ENCODE results near the gene IL27RA.

DNA sequence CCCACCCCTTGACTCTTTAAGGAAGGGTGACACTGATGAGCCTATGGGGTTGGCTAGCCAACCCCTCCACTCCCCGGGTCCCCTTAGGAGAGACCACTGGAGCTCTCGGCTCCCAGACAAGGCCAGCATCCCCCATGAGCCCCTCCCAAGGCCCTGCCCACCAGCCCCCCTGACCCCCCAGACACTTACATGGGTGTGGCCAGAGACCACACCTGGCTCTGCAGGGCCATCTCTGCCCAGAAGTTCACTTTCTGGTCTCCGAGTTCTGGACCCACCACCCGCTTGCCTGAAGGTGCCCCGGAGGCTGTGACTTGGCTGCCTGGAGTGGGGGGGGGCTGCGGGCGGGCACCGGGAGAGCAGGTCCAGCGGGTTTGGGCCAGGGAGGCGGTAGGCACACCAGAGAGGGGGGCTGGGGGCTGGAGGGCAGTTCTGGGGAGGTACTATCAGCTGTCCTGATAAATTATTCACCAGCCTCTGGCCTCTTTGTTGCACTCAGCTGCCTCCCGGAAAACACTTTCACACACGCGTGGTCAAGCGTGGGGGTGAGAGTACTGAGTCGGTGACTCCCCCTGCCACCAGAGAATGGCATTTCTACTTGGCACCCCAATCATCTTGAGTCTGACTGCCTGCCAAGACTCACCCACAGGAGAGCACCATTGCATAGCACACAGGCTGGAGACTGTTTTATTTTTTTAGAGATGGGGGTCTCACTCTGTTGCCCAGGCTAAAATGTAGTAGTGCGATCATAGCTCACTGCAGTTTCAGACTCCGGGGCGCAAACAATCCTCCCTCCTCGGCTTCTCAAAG lies 30.4 kb downstream of the IL27RA start, which contains the start of gene PALM3:
- TF ChIP-seq, protein P1, sequence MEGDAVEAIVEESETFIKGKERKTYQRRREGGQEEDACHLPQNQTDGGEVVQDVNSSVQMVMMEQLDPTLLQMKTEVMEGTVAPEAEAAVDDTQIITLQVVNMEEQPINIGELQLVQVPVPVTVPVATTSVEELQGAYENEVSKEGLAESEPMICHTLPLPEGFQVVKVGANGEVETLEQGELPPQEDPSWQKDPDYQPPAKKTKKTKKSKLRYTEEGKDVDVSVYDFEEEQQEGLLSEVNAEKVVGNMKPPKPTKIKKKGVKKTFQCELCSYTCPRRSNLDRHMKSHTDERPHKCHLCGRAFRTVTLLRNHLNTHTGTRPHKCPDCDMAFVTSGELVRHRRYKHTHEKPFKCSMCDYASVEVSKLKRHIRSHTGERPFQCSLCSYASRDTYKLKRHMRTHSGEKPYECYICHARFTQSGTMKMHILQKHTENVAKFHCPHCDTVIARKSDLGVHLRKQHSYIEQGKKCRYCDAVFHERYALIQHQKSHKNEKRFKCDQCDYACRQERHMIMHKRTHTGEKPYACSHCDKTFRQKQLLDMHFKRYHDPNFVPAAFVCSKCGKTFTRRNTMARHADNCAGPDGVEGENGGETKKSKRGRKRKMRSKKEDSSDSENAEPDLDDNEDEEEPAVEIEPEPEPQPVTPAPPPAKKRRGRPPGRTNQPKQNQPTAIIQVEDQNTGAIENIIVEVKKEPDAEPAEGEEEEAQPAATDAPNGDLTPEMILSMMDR (IDR thresholded peaks at IDR 0.05; ENCODE audit: low read length), result no peak
- TF ChIP-seq EZH2 (IDR thresholded peaks at IDR 0.05; ENCODE audit: borderline replicate concordance, low read length), result no peak
